ENCODE results near the gene RABGGTA.

DNA sequence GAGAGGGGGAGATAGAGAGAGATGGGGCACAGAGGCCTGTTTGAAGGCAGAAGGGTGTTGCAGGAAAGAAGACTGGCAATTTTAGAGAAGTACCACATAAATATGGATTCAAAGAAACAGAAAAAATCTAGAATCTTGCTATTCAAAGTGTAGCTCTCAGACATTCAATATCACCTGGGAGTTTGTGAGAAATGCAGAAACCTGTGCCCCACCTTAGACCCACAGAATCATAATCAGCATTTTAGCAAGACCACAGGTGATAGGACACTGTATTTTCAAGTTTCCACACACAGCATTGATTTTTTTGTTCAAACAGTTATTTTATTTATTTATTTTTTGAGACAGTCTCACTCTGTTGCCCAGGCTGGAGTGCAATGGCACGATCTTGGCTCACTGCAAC is 42.5 kb downstream of the RABGGTA start:
- no peak for TF ChIP-seq CTCF (conservative IDR thresholded peaks at IDR 0.05 in 1 of 2, IDR thresholded peaks at IDR 0.05 in 1 of 2; ENCODE audit: low read depth in 1 of 2, low read length in 2 of 2)
- no peak for TF ChIP-seq EZH2 (IDR thresholded peaks at IDR 0.05; ENCODE audit: low read length, missing control alignments)
